Activated T-cell treated with anti-CD3 and anti-CD28 coated beads for 4 hours (primary cell): ENCODE results near the gene RAD51AP1.

Experiments
- DNase-seq: peaks from one replicate; pipeline ENCODE4 v3.0.0-alpha.2; 2020

Gene RAD51AP1

DNA sequence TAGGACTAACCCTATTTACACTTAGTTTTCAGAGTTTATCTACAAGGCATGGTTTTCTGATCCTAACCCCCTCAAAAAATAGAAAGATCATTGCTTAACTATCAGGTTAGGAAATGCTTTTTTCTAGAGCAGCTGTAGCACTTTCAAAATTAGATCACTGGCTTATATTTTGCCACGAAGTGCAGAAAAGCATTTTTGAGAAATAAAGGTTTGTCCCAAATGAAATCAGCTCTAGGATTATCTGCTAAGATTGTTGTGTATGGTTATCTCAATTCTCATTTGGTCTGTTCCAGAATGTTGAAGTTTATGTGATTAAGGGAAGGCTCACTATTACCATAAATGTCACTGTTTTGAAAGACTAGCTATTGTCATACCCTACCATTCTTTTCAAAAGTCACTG, 13.5 kb downstream of the RAD51AP1 start:
- DNase-seq = no peak

DNA sequence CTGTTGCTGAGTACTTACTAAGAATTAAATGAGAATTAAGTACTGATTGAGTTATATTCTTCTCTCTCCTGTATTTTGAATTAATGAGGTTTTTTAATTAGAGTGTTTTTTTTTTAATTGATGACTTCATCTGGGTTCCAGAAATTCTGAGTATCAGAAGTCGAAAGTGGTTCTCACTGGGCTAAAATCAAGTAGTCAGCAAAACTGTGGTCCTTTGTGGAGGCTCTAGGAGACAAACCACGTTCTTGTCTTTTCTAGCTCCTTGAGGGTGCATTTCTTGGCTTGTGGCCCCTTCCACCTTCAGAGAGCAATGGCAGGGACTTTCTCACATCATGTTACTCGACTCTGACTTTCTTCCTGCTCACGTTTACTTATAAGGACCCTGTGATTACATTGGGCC, 15.3 kb downstream of the RAD51AP1 start:
- DNase-seq = no peak

DNA sequence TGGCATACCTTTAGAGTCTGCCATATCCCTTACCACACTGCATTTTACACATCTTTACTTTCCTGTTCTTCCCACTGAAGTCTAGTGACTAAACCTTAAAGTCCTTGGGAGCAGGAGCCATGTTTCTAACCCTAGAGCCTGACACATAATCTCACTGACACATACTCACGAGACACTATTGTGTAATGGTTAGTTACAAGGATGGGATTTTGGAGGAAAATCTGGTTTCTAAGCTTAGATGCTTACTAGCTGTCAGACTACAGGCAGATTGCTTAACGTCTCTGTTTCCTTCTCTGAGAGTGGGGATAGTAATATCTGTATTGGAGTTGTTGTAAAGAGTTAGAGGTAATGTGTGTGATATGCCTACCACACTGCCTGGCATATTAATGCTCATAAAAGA, 17.1 kb downstream of the RAD51AP1 start:
- no peak for DNase-seq

DNA sequence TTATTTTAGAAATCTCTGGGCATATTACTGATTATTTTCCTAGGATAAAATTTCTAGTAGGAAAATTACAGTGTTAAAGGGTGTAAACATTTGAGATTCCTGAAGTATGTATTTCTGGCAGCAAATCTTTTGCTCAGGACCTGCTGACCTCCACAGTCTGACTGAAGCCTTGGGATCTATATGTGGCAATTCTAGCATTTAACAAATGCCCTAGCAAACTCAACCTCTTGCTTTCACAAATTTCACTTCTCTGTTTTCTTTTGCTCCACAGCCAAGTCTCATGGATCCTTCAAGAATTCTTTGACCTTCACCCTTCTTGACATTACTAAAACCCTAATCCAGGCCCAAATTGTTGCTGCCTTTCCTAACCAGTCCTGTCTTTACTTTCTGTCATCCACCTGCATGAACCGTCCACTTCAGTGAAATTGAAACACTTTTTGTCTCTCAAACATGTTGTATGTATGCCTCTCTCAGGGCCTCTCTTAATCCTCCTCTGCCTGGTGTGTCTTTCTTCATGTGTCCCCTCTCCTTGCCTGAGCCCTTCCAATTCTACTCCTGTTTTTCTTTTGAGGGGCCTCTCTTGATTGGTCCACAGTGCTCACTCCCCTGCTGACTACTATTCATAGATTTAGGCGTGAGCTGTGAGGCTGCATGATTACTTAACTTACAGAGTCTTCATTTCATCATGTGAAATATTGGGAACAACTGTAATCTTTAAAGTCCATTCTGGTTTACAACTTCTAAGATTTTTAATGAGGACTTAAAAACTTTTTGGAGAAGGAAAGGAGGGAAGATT, 18.2 kb downstream of the RAD51AP1 start:
- DNase-seq = no peak

DNA sequence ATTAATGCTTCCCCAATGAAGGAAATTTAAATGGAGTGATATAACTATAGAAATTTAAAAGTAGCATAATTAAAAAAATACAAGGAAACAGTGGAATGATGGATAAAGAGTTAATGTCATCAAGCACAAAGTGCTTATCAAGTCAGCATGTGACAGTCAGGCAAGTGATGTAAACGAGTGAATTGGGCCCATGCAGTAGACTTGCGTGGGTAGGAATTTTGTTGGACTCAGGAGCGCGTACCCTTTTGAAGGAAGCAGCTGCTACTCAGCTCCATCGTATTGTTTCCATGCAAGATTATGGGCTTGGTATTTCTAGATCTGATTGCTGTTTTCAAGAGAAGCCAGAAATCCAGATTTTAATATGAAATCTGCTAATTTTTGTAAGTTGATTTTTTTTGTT, 18.9 kb downstream of the RAD51AP1 start:
- DNase-seq = no peak

DNA sequence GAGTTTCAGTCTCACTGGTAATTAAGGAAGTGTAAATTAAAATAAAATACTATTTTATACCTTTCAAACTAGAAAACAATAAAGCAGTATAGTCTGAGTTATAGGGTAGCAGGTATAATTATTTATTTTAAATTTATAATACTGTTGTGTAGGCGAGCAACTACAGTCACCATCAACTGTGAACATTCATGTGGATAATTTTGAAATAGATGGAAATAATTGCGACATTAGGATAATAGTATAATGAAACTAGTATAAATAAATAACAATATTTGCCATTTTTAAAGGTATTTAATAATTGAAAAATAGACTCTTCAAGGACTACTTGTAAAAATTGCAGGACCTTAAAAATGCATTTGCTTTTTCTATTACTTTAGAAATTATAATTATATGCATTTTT, 19.5 kb downstream of the RAD51AP1 start:
- no peak for DNase-seq

DNA sequence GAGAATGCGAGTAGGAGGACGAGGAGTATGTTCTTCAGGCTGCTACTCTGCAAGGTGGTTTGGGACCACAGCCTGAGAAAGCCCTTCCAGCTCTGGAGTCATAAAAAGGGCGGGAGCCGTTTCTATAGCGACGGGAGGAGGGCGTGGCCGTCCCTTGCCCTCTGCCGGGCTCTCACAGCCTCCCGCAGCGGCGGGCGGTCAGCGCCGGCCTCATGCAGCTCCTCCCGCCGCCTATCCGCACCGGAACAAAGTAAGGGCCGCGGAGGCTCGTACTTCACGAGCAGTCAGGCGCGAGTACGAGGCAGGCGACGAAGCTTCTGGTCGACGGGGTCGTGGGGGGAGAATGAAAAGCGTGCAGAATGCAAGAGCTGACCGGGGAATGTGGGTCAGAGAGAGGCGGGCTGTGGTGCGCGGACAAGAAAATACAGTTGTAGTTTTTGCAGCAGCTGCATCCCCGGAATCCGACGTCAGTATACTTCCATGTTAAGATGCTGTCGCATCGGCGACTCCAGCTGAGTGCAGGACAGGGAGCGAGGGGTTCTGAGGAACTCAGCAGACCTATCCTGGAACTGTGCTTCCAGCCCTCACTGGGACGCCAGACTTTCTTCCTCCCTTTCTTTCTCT, 23.5 kb downstream of the RAD51AP1 start, which contains the start of gene DYRK4:
Gene DYRK4, plus strand, starts transcription at position 175 of the 624 bp plus-strand sequence. Its CDS starts 38 bp downstream, at position 213.
- DNase-seq = no peak

DNA sequence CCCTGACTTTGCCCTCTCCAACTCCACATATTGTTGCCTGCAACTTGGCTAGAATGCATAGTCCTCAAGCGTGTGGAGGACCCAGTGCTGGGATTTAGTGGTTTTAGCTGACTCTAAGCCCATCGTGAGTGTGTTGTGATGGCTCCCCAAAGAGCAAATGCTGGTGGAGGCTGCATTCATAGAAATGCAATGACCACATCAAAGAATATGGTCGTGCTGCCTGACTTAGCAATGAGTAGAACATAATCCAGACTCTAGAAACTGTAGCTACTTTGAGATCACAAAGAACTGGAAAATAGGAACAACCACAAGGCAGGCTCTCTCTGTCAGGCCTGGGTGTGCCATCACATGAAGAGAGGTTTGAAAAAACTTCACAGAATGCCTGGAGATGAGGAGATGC, 24.6 kb downstream of the RAD51AP1 start:
- no peak for DNase-seq

DNA sequence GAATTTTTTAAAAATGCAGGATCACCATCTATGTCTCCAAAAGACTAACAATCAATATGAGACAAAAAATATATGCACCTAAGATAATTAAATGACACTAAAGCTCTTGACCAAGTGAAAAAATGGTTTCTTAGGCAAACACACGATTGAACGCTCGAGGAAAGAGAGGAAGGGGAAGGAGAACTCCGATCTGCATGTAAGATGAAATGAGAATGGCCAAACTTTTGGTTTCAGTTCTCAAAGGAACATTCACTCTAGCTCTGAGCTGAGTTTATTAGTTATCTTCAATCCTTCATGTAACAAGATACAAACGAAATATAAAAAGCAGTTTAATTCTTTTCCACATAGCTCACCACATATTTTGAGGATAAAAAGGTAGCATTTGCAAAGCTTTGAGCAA, 26.1 kb downstream of the RAD51AP1 start:
- no peak for DNase-seq

DNA sequence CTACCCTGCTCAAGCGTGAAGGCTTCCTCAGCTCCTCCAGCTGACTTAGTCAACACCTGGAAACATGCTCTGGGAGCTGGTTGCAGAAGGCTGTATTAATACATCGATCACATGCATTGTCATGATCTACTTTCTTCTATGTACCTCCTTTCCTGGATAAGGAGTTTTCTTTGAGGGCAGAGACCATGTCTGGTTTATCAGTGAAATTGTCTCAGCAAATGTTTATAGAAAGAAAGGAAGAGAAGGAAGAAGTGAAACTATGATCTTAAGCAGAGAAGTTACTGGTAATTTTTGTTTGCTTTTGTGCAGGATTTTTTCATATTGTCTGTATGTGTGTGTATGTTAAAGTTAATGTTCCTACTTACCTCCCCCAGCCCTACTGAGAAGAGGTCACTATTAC, 27.8 kb downstream of the RAD51AP1 start:
- no peak for DNase-seq

DNA sequence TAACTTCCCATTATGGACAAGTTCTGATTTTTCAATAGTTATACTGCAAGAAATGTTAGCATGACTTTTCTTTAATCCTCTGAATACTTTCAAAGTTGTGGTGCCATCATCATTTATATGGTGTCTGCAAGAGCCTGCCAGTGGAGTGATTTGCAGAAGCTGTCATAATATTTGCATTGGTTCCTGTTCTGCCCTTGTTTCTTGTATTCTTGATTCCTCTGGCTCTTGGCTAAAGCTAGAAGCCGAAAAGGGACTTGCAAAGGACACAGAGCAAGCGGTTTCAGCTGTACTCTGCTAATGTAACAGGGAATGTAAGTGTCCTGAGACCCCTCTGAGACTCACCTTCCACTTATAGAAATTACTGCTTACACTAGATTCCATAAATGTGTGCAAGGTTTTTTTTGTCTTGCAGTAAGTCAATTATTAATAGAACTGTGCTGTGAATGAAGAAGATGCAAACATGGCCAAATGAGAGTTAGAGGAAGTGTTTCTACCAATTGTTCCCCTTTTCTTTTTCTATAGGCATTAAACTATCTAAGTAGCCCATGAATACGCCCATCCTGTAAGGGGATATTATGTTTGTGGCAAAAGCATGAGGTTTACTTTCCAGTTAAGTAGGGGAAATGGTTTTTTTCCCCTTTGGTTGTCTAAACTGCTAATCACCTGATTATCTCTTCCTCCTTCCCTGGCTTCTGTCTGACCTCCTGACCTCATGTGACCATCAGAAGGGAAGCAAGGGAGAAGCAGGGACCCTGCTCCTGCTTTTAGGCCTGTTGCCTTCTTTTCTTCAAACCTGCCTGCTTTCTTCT, 28.6 kb downstream of the RAD51AP1 start:
- DNase-seq = no peak

DNA sequence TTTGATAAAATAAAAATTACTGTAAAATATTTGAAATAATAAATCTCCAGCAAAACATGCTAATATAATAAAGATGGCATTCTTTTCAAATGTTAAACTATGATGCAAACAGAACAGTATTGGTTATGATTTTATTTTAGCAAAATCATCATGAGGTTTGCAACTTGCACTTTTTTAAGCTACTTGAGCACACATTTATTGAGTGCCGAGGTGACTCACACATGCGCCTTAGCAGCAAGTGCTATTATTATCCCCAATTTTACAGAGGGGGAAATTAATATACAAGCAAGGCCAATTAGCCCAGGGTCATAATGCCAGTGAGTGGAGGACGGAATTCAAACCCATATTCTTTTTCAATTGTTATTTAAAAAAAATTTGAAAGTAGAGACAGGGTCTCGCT, 30.6 kb downstream of the RAD51AP1 start:
- DNase-seq = no peak

DNA sequence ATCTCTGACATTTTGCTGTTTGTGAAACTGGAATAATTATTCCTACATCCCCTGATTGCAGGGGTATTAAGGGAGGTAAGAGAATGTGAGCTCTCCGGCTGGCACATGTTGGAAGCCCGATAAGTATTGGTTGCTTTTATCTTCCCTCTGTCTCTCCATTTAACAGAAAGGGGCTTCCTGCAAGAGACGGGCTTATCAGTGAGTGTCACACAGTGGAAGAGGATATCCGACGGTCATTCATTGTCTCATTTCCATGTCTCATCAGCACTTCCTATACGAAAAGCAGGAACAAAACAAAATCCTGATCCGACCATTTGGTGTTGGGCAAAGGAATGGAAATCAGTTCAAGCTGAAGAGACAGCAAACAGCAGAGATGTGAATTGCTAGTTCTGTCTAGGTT, 34.0 kb downstream of the RAD51AP1 start:
- no peak for DNase-seq

DNA sequence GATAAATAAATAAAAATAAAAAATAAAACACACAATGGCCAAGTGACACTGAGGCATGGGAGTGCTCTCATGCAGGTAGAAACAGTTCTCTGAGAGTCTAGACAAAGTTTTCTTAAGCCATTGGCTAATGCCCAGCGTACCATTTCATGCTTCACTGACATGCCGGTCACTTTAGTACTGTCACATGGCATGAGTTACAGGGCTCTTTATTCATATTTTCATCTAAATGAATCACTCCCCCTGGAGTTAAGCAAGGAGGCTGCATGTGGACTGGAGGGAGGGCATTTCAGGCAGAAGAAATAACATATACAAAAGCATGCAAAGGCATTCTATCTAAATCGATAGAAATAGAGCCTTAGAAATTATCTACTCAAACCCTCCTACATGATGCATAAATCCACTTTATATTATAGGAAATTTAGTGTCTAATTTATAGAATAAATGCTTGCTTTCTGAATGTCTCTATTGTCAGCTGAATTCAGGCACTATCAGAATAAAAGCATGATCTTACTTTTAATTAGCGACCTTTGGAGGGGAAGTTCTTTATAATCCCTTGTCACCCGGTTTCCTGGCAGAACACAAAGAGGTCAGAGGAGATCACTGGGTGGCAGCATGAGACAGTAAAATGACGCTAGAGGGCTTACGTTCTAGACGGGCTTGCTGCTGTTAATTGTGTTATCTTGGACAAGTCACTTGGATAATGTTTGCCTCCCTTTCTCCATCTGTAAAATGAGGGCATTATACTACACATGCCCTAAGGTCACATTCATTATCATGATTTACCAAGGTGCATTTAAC, 40.8 kb downstream of the RAD51AP1 start:
- no peak for DNase-seq

DNA sequence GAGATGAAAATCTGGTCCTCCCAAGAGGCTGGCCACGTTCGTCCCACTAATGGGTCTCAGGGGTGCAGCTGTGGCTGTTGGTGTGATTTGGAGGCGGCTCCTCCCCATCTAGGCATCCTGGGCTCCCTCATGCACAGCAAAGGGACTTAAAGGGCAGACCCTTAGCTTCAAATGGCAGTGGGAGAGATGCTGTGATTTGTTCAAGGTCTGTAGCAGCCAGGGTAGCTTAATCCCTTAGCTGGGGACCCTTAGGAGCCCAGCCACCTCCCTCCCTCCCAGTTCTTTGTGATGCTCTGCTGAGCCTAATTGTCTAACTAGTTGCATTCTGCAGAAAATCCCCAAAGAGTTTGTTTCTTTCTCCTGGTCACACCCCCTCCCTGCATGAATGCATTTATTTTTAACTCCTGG, 41.6 kb downstream of the RAD51AP1 start:
- DNase-seq = no peak

DNA sequence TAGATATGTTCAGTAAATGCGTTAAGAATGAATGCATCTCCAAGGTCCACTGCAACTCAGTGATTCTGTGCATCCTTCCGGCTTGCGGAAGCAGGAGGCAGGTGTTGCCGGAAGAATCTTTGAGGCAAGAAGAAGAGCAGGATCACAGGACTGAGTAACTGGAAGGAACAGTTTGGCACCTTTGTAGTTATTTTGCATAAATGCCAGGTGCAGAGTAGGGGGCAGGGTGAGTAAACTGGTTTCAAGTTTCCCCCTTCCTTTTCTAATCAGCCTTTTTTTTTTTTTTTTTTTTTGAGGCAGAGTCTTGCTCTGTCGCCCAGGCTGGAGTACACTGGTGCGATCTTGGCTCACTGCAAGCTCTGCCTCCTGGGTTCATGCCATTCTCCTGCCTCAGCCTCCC, 45.6 kb downstream of the RAD51AP1 start:
- no peak for DNase-seq

DNA sequence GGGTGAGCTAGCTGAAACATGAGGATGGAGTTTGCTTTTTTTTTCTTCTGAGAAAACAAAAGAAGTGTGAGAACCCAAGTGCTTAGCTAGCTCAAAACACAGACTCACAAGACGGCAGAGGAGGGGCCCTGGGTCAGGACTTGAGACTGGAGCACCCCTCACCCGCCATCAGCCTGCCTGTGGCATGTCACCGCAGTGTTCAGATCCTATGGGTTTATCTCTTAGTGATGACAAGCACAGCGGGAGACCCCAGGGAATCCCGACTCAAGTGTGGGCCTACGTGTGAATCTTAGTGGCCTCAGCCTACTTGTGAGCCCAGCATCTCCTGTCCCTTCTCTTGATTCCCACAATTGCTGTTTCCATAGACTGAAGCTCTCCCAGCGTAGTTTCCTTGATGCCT, 46.2 kb downstream of the RAD51AP1 start:
- no peak for DNase-seq

DNA sequence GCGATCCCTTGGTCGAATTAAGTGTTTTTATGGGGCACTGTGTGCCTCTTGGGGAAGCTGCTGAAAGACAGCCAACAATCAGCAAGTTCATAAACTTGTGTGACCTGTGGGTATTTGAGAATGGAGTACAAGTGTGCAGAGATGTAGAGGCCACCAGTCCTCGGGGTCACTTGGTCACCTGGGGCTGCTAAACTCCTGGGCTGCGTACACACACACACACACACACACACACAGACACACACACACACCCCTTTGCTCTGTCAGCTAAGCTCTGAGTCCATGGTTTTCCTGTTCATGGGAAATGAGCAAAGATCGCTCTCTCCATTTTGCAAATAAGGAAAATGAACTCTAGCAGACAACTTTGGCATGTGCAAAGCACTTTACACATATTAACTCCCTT, 47.8 kb downstream of the RAD51AP1 start:
- DNase-seq = no peak

DNA sequence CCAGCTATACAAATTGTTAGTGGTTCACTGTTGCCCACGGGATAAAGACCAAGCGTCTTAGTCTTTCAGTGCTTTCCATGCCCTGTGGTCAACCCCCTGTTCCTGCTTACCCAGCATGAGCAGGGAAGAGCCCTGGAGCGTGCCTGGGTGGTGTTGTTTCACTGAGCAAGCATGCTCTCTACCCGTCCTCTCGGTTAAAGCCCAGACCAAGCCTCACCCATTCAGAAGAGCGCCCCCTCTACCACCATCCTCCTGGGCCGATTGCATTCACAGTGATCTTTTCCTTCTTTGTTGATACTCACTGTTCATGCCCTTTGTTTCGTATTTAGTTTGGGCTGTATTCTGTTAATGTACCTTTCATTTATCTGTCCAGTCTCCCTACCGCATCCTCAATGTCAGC, 48.4 kb downstream of the RAD51AP1 start:
- DNase-seq = no peak

DNA sequence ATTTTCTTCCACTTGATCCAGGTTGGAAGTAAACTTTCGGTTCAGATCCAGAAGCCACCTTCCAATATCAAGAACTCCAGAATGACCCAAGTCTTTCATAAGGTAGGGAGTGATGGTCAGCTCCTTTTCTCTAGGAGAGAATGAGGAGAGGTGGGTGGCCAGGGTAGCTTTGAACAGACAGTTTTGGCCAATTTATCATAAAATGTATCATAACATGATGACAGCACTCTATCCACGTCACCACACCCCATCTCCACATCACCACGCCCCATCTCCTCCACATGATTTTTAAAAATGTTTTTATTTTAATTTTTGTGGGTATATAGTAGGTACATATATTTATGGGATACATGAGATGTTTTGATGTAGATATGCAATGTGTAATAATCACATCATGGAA, 50.2 kb downstream of the RAD51AP1 start:
- no peak for DNase-seq

DNA sequence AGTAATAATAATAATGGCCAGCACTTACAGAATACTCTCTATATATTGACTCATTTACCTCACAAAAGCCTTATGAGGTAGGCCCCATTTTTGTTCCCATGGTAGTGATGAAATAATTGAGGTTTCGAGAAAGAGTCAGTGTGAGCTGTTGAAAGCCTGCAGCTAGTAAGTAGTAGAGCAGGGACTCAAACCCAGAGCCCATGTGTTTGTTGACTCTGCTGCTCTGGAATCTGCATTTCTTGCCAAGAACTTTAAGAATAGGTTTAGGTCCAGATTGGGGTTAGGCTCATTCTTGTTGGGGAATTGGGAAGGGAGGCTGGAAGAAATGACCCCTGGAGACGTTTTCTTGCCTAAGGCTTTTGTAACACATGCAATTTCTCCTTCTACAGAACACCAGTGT, 51.3 kb downstream of the RAD51AP1 start:
- no peak for DNase-seq

DNA sequence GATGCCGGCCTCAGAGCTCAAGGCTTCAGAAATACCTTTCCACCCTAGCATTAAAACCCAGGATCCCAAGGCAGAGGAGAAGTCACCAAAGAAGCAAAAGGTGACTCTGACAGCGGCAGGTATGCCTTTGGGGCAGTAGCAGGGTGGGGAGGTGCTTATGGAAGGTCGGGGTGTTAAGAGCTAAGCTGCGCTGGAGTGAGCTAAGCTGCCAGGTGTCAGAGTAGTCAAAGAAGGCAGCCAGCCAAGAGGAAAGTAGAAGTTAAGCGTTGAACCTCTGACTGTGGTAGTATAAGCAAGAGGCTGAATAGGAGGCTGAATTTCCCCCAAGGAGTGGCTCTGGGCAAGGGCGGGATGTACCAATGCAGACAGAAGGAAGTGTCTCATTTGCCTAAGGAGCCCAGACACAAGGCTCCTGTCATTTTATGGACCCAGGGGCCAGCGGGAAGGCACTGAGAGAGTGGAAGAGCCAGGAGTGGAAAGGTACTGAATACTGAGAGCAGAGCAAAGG, 52.5 kb downstream of the RAD51AP1 start:
- DNase-seq = no peak

DNA sequence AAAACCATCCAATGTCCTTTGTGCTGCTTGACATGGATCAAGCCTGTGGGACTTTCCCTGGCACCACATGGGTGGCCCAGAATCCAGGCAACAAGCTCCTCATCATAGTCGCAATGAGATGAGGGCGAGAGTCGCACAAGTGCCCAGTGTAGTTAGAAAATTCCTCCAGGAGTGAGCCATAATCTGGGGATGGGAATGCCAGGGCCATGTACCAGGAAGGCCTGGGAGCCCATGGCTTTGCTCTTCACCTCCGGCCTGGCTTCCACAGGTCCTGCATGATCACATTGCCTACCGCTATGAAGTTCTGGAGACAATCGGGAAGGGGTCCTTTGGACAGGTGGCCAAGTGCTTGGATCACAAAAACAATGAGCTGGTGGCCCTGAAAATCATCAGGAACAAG, 57.2 kb downstream of the RAD51AP1 start:
- no peak for DNase-seq
